GM23248 (cell line): ENCODE results near the gene PROK1. TPM values are rescaled to one million over a fixed set of nuclear protein-coding genes. Genes with fewer than 3 reads are reported as not detected.

Source experiments
- DNase-seq: peaks from one replicate; pipeline ENCODE4 v3.0.0-alpha.2; 2015
- H2AFZ ChIP-seq: fragments of 200-600 bp; sonication (generic); 2 replicates; pipeline ENCODE4 v1.6.1; 2016; ENCODE audit warnings: antibody characterized with exemption
- H3F3A ChIP-seq: fragments of 200-600 bp; sonication (generic); 2 replicates; pipeline ENCODE4 v1.6.1; 2016; ENCODE audit warnings: mild to moderate bottlenecking, antibody characterized with exemption, mixed run types; ENCODE audit not compliant: insufficient read depth
- H3K27ac ChIP-seq: fragments of 200-600 bp; sonication (generic); 2 replicates; pipeline ENCODE4 v1.5.1; 2016; ENCODE audit warnings: mild to moderate bottlenecking
- H3K27me3 ChIP-seq: fragments of 200-600 bp; sonication (generic); replicated peaks from 2 replicates; pipeline ENCODE4 v1.6.1; 2016; ENCODE audit warnings: mild to moderate bottlenecking; ENCODE audit not compliant: insufficient read depth
- H3K36me3 ChIP-seq: fragments of 200-600 bp; sonication (generic); 2 replicates; pipeline ENCODE4 v1.6.1; 2016; ENCODE audit warnings: low read depth, mild to moderate bottlenecking
- H3K4me1 ChIP-seq: fragments of 200-600 bp; sonication (generic); 2 replicates; pipeline ENCODE4 v1.6.1; 2016; ENCODE audit warnings: mild to moderate bottlenecking; ENCODE audit not compliant: insufficient read depth
- H3K4me2 ChIP-seq: fragments of 200-600 bp; sonication (generic); one replicate; pipeline ENCODE4 v1.6.1; 2016; ENCODE audit warnings: mild to moderate bottlenecking; ENCODE audit not compliant: unreplicated experiment
- H3K4me3 ChIP-seq: fragments of 200-600 bp; sonication (generic); 2 replicates; pipeline ENCODE4 v1.5.1; 2016; ENCODE audit warnings: mild to moderate bottlenecking
- H3K79me2 ChIP-seq: fragments of 200-600 bp; sonication (generic); 2 replicates; pipeline ENCODE4 v1.6.1; 2016; ENCODE audit warnings: mild to moderate bottlenecking; ENCODE audit not compliant: insufficient read depth
- H3K9ac ChIP-seq: fragments of 200-600 bp; sonication (generic); 2 replicates; pipeline ENCODE4 v1.6.1; 2016; ENCODE audit warnings: mild to moderate bottlenecking
- H3K9me2 ChIP-seq: fragments of 200-600 bp; sonication (generic); 2 replicates; pipeline ENCODE4 v1.6.1; 2016; ENCODE audit warnings: mixed run types, mild to moderate bottlenecking, moderate library complexity; ENCODE audit not compliant: insufficient read depth
- H3K9me3 ChIP-seq: fragments of 200-600 bp; sonication (generic); one replicate; pipeline ENCODE4 v1.6.1; 2017; ENCODE audit warnings: low read depth
- H4K20me1 ChIP-seq: fragments of 200-600 bp; sonication (generic); 2 replicates; pipeline ENCODE4 v1.6.0; 2016; ENCODE audit not compliant: insufficient read depth
- EZH2 ChIP-seq: fragments of 200-600 bp; sonication (generic); IDR thresholded peaks from 2 replicates; pipeline ENCODE4 v1.6.1; 2018; ENCODE audit warnings: antibody characterized with exemption, mild to moderate bottlenecking; ENCODE audit not compliant: insufficient read depth, poor library complexity, severe bottlenecking
- EZH2phosphoT487 ChIP-seq: fragments of 200-600 bp; sonication (generic); IDR thresholded peaks from 2 replicates; pipeline ENCODE4 v1.6.1; 2018; ENCODE audit warnings: antibody characterized with exemption, moderate library complexity, mild to moderate bottlenecking, low read depth; ENCODE audit not compliant: insufficient read depth
- WGBS, 2 experiments: methylation state at CpG; one replicate each; pipeline ENCODE4 v1.1.6; 2015 to 2017; ENCODE audit warnings: low lambda C conversion rate in 2 of 2, low coverage in 1 of 2; ENCODE audit errors: missing lambda C conversion rate in 2 of 2; 5-methylcytosine and 5-hydroxymethylcytosine counted together
- in situ Hi-C: fragments of 300-500 bp; cut with MboI; formaldehyde crosslinking; loops from 2 replicates; pipeline ENCODE4 v1.15.0; 2020
- polyA plus RNA-seq: library from polyadenylated mRNA; unstranded; fragments of >200 nt; fragmentation: Nextera tagmentation; extraction: Ambion mirVana; gene quantifications from 2 replicates; pipeline ENCODE4 v1.2.1, GENCODE V29; 2016
- total RNA-seq: library from RNA; depleted of rRNA; stranded (reverse); fragments of >200 nt; shearing (Covaris generic); gene quantifications from 2 replicates; pipeline ENCODE4 v1.2.3, GENCODE V29; 2014

Gene PROK1
- total and polyA plus RNA-seq, 2 experiments from 2014 or later: not detected

DNA sequence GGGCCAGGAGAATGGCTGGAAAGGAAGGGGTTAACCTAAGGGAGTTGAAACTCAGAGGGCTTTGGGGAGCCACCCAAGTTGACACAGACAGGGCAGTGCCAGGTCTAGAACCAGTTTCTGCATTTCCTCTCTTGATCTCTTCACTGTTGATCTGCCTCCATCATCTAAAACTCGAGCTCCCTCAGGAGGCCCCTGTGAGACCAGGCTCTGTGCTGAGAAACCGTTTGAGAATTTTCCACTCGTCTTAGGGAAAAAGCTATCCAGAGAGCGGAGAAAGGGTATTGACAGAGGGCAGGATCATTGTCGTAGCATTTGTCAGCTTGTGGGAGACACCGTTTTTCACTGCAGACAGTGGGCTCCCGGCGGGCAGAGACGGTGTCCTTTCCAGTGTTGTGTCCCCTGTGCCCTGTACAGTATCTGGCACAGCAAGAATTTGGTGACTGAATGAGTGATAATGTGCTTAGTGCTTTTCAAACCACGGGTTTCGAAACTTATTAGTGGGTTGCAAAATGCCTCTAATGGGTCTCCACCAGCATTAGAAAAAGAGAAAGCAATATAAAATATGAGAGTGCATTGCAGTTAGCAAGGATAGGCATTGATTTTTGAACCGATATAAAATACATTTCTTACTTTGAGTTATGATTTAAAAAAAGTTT is 31.1 kb downstream of the PROK1 start:
- Histone ChIP-seq H3F3A (no peaks in the 10 kb centered on the region; the same call in 1 of the 2 replicates), H3K36me3 (no peaks in the 10 kb centered on the region), H4K20me1 (no peaks in the 10 kb centered on the region), H3K4me2 (no peak overlapping the region), H3K9me3 (no peaks in the 10 kb centered on the region), H3K27me3 (peaks cover 8% of the 10 kb centered on the region; the same call in 1 of the 2 replicates), H2AFZ (no peak overlapping the region), H3K9ac (no peak overlapping the region), H3K9me2 (no peaks in the 10 kb centered on the region), H3K79me2 (no peaks in the 10 kb centered on the region), H3K4me1 (peaks cover 14% of the 10 kb centered on the region), H3K27ac (no peak overlapping the region), H3K4me3 (no peak overlapping the region)
- 32 to 35% methylated on average over 12 of the region's 12 CpGs for WGBS, 2 experiments
- in situ Hi-C loops: no loop called here
- TF ChIP-seq EZH2phosphoT487 (no peak), EZH2 (no peak)
- peak; percentile 37 for DNase-seq

GRCh38 chr1:110482662-110483307 is 31.8 kb downstream of the PROK1 start:
- no peak for TF ChIP-seq EZH2
- no peak for TF ChIP-seq EZH2phosphoT487
- H3K4me2 ChIP-seq: no peak overlapping the region

DNA sequence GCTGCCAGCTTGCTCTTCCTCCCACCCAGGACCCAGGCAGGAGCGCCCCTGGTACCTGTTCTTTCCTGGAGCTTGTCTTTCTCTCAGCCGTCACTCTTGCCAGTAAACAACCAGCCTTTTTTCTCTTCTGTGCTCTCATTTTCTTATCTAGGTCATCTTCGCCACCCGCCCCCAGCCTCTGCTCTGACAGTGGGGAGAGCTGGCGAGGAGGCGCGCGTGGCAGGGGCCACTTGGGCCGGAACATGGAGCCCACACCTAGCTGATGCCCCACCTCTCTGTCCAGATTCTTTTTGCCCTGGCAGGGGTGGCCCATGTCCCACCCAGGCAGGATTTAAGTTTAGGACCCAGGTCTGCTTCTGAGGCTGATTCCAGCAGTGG is 32.3 kb downstream of the PROK1 start:
- H3F3A ChIP-seq: no peaks in the 10 kb centered on the region; the same call in 1 of the 2 replicates
- no peak overlapping the region for H3K4me3 ChIP-seq
- no peaks in the 10 kb centered on the region for H3K36me3 ChIP-seq
- H3K9ac ChIP-seq: no peak overlapping the region
- no peaks in the 10 kb centered on the region for H3K9me2 ChIP-seq
- no peak overlapping the region for H2AFZ ChIP-seq
- H4K20me1 ChIP-seq: no peaks in the 10 kb centered on the region
- 90 to 96% methylated on average over 9 of the region's 9 CpGs for WGBS, 2 experiments
- H3K4me2 ChIP-seq: no peak overlapping the region
- peaks cover 8% of the 10 kb centered on the region; the same call in 1 of the 2 replicates for H3K27me3 ChIP-seq
- H3K27ac ChIP-seq: no peak overlapping the region
- no peaks in the 10 kb centered on the region for H3K79me2 ChIP-seq
- no peaks in the 10 kb centered on the region for H3K9me3 ChIP-seq
- H3K4me1 ChIP-seq: peaks cover 6% of the 10 kb centered on the region; the same call in 1 of the 2 replicates
- DNase-seq: no peak
- in situ Hi-C loops: no loop called here
- TF ChIP-seq EZH2 (no peak), EZH2phosphoT487 (no peak)

More at GRCh38 chr1:110482662-110483307, 31.8 kb downstream of the PROK1 start:
- Histone ChIP-seq H3K9ac (no peak overlapping the region), H3K4me3 (no peak overlapping the region), H3K9me3 (no peaks in the 10 kb centered on the region), H2AFZ (no peak overlapping the region), H3K27me3 (peaks cover 8% of the 10 kb centered on the region; the same call in 1 of the 2 replicates), H3K79me2 (no peaks in the 10 kb centered on the region), H3K9me2 (no peaks in the 10 kb centered on the region), H3K27ac (no peak overlapping the region), H3F3A (no peaks in the 10 kb centered on the region; the same call in 1 of the 2 replicates), H4K20me1 (no peaks in the 10 kb centered on the region), H3K4me1 (peaks cover 7% of the 10 kb centered on the region), H3K36me3 (no peaks in the 10 kb centered on the region)
- WGBS, 2 experiments: 63 to 68% methylated on average over 18 of the region's 18 CpGs
- in situ Hi-C loops: no loop called here
- DNase-seq: no peak

DNA sequence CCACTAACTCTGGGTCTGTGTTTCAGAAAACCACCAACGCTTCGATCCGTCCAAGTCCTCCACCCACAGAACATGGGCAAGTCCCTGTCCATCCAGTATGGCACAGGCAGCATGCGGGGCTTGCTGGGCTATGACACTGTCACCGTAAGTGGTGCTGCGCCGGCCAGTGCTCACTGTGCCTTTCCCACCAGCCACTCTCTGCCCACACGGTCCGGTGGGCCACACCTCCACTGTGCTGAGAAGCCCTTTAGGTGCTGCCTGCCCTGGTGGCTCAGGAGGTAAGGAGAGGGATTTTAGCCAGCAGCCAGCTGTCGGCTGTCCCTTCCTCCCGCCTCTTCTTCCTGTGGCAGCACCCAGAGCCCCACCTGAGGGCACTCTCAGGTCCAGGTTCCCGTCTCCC is 33.9 kb downstream of the PROK1 start:
- Histone ChIP-seq H3K9me2 (no peaks in the 10 kb centered on the region), H4K20me1 (no peaks in the 10 kb centered on the region), H3K27ac (no peak overlapping the region), H3K4me1 (peaks cover 6% of the 10 kb centered on the region; the same call in 1 of the 2 replicates), H3F3A (no peaks in the 10 kb centered on the region; the same call in 1 of the 2 replicates), H3K4me2 (no peak overlapping the region), H3K9me3 (no peaks in the 10 kb centered on the region), H3K27me3 (peaks cover 8% of the 10 kb centered on the region; the same call in 1 of the 2 replicates), H3K36me3 (no peaks in the 10 kb centered on the region), H3K9ac (no peak overlapping the region), H3K4me3 (no peak overlapping the region), H3K79me2 (no peaks in the 10 kb centered on the region), H2AFZ (no peak overlapping the region)
- TF ChIP-seq EZH2: no peak
- WGBS, 2 experiments: 72 to 80% methylated on average over 9 to 12 of the region's 12 CpGs
- in situ Hi-C loops: no loop called here
- no peak for DNase-seq
